Myocyte (in vitro differentiated cells): ENCODE measurements around the gene ZSWIM7. TPM values are rescaled to one million over a fixed set of nuclear protein-coding genes. Genes with fewer than 3 reads are reported as not detected.
"Not testable (repeated sequence)": the region's sequence is repeated elsewhere in the genome, so short reads cannot be mapped to it uniquely, and the experiment has no call there.

ENCODE experiments used
- DNase-seq: peaks from one replicate; pipeline ENCODE4 v3.0.0-alpha.2; 2012; ENCODE audit warnings: low read depth
- total RNA-seq: library from RNA; depleted of rRNA; stranded (reverse); fragments of >200 nt; gene quantifications from 2 replicates; pipeline ENCODE4 v1.2.3, GENCODE V29; 2014

ZSWIM7 gene
- total RNA-seq, 1 donor from 2014 or later, result 35.7 TPM

DNA sequence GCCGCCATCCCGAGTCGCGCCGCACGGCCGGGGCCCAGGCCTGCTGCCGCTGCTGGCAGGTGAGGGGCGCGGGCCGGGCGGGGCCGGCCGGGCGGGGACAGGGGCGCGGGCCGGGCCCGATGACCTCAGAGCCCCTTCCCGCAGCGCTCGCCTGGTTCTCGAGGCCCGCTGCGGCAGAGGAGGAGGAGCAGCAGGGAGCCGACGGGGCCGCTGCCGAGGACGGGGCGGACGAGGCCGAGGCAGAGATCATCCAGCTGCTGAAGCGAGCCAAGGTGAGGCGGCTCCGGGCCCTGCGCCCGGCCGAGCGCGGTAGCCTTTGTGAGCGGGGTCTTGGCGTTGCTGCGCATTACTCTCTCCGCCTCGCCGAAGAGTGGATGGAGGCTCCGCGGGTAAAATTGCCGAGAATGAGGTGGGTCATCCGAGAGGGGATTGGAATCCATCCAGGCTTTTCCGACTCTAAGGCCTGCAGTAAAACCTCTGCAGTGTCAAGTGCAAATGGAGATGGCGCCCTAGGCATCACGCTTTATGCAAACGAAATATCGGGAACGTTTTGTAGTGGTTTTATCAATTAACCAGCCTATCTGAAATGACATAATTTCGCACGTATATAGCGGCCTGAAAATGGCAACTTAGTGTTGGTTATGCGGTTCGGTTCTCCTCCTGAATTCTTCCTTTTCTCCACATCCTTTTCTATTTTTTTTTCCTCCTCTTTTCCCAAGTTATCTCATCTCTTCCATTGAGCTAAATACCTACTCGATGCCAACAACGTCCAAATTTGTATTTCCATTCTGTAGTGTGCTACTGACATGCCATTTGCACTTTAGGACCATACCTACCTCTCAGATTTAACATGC lies 697 bp upstream of the ZSWIM7 start:
- DNase-seq, result peak; percentile 49

DNA sequence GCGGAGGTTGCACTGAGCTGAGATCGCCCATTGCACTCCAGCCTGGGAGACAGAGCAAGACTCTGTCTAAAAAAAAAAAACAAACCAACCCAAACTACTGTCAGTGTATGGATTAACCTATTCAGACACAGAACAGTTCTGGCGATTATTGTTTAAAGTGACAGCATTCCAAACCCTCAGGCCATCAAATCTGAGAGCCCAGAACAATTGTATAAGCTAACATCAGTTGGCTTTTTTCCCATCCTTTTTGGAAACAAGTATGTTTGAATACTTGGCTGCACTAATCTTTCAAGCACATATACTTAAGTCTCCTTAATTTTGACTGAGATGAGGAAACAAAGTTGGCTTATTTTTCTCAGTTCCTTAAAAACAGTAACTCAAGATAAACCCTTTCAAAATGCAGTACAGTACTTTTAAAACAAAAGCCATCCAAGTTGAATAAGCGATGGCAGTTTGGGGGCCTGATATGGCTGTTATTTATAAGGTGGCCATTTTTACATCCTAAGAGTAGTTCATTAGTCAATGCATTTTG lies 1.4 kb downstream of the ZSWIM7 start:
- DNase-seq, result no peak

DNA sequence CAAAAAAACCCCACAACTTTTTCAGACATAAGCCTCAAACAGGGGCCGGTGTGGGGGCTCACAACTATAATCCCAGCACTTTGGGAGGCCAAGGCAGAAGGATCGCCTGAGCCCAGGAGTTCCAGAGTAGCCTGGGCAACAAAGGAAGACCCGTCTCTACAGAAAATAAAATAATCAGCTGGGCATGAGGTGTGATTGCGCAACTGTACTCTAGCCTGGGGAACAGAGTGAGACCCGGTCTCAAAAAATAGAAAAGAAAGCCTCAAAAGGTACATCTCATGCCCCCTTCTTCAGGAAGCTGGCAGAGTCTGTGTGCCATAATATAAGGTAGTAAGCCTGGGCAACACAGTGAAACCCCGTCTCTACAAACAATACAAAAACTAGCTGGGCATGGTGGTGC lies 3.2 kb downstream of the ZSWIM7 start:
- no peak for DNase-seq

DNA sequence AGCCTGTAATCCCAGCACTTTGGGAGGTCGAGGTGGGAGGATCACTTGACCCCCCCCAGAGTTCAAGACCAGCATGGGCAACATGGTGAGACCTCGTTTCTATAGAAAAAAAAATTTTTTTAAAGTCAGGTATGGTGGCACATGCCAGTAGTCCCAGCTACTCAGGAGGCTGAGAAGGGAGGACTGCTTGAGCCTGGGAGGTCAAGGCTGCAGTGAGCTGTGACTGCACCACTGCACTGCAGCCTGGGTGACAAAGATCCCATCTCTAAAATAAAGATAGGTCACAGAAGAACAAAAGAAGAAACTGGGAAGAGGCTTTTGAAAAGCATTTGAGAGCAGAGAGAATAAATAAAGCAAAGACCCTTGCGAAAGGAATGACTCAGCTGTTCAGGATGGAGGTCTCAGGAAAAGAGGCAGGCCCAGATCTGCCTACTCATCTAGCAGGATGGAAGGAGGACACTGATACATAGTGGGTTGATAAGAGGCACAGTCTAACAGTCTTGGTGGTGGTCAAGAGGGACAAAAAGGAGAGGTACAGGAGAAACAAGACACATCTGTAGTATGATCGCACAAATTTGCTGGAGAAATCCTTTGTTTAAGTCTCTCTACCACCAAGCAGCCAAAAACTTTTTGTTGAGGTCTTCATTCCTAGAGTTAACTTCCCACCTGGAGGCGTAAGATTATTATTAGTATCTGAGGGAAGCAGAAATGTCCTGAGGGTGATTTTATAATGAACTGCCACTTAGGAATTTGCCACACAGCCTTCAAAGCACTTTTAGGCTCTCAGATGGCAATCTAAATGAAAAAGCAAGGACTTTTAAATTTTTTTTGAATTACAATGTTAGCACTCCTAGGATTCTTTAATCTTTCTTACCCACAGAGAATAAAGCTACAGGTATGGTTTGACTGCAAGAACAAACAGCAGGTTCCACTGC lies 17.6 kb downstream of the ZSWIM7 start:
- DNase-seq, result no peak

DNA sequence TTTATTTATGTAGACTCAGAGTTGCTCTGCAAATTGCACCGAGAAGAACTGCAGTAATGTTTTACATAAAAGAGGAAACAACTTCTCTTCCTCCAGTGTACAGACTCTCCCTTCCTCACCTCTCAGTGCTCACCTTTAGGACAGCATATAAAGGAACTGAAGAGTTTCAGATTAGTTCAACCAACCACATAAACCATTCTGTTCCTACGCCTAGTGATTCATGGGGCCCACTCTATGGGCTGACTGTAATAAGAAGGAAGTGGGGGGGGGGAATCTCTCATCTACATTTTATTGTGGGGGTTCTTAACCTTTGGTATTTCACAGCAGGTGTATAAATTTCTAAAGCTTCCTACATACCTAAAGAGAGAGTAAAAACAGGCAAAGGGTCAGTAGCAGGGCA lies 18.3 kb downstream of the ZSWIM7 start:
- DNase-seq, result no peak

DNA sequence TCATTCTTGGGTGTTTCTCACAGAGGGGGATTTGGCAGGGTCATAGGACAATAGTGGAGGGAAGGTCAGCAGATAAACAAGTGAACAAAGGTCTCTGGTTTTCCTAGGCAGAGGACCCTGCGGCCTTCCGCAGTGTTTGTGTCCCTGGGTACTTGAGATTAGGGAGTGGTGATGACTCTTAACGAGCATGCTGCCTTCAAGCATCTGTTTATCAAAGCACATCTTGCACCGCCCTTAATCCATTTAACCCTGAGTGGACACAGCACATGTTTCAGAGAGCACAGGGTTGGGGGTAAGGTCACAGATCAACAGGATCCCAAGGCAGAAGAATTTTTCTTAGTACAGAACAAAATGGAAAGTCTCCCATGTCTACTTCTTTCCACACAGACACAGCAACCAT lies 20.5 kb downstream of the ZSWIM7 start:
- DNase-seq, result not testable (repeated sequence)

DNA sequence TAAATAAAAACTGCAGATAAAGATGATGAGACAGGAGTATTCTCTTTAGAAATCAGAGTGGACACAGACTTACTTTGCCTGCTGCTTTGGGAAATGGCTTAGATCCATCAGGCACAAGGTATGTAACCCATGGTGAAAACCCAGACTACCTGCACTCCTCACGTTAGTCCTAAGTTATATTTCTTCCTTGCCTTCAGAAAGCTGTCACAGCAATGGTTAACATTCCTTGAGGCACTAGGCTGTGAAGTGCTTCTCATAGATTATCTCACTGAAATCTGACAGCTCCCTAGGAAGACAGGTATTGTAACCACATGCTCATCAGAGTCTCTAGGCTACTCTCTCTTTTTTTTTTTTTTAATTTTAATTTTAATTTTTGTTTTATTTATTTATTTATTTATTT lies 20.9 kb downstream of the ZSWIM7 start:
- no peak for DNase-seq

DNA sequence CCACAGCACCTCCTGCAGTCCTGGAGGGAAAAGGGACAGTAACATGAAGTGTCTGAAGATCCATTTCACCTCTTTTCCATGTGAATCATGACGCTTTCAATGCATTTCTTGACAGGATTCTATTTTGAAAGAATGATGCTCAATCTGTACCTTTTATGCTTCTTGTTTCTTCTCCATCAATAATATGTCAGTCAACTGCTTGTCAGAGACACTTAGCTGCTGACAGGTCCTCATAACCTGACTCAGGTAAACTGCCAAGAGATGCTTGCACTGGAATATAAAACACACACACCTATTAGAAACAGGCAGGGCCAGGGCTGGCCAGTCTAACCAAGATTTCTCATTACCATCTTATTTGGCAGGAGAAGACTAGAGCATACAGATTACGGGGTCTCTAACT lies 21.6 kb downstream of the ZSWIM7 start:
- no peak for DNase-seq

DNA sequence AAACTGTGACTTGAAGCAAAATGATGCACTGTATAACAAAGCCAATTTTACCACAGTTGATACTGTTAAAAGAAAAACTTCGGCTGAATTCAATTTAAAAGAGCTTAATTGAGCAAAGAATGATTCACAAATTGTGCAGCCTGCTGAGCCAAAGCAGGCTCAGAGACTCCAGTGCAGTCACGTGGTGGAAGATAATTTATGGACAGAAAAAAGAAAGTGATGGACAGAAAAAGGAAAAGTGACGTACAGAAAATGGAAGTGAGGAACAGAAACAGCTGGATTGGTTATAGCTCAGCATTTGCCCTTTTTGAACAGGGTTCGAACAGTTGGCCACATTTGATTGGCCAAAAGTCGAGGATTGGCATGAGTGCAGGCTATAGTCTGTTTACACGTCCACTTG lies 25.7 kb downstream of the ZSWIM7 start:
- no peak for DNase-seq

DNA sequence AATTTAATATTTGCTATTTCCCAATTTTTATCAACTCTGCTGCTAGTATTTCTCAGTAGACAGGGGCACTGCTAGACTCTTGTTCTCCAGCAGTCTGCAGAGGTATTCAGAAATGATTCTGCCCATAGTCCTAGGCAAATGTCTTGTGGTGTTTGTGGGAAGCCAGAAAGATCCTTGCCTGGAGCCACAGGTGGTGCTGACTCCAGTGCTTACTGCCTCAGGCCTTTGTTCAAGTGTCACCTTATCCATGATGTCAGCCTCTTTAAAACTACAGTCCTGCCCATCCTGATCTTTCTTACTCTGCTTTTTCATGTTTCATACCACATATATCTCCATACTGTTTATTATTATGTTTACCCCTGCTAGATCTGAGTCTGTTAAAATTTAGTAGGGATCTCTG lies 26.5 kb downstream of the ZSWIM7 start:
- peak; percentile 85 for DNase-seq

DNA sequence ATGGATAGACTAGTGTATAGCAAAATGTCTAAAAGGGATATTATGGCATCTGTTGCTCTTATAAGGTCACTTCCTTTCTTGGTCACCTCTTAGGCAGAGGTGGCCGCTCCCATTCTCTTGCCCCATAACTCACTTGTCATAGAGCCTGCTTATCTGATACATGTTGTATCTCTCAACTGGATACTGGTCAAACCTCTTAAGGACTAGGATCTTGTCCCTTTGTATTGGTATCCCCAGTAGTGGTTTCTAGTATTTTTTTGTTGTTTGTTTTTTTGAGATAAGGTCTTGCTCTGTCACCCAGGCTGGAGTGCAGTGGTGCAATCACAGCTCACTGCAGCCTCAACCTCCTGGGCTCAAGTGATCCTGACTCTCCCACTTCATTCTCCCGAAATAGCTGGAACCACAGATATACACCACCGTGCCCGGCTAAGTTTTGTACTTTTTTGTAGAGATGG lies 27.0 kb downstream of the ZSWIM7 start:
- no peak for DNase-seq

DNA sequence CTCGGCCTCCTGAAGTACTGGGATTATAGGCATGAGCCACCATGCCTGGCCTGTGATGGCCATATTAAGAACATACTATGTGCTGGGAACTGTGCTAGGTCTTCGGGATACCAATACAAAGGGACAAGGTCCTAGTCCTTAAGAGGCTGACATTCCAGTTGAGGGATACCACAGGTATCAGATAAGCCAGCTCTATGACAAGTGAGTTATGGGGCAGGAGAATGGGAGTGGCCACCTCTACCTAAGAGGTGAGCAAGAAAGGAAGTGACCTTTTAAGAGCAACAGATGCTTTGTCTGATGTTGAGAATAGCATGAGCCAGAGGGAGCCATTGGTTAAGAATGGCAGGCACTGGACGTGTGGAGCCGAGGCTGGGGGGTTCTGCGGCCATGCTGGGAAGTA lies 27.6 kb downstream of the ZSWIM7 start:
- DNase-seq, result no peak

DNA sequence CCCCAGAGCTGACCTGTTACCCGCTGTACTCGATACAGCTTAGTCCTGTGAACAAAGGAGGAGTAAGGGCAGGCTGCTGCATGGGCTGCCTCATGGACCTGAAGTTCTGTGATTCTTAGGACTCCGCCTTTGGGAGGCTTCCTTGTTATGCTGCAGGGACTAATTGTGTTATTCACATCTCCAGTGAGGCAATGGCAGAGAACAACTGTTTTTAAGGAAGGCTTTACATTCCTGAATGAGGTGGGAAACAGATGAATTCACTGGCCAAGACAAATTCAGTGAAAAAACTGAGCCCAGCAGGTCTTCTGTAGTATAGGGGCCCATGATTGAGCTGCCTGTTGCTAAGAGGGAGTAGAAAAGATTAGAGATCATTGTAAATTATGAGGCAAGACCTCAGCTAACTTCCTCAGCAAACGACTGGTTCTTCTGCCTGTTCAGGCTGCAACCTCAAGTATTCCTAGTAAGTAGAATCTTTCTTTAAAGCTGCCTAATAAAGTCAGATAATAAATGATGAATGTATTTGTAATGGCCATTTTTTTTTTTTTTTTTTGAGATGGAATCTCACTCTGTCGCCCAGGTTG lies 28.3 kb downstream of the ZSWIM7 start:
- no peak for DNase-seq

DNA sequence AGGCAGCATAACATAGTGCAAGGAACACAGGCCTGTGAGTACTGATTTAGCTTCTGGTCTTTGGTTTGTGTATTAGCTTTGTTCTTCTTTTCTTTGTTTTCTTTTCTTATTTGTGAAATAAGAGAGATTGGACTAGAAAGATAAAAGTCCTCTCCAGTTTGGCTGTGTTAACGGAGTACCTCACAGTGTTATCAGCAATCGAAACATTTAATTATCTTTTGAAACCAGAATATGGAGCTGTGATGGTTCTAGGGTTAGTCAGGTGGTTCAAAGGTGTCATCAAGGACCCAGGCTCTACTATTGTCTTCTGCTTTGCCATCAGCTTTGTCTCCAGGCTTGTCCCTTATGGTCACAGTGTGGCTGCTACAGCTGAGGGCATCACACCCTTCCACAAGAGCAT lies 29.0 kb downstream of the ZSWIM7 start:
- no peak for DNase-seq

DNA sequence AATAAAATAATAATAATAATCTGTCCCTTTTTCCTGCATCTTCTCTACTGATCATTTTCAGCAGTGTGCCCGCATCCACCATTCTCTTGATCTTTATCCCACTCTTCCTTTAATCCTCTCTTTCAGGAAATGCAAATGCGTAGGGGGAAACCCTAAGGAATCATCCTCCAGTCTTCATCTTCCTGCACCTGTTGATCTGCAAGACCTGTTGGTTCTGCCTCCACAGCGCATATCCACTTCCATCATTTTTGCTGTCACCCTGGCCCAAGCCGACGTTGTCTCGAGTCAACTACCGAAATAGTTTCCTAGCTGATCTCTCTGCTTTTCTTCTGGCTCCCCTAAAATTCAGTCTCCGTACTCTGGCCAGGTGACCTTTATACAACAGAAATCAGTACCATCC lies 30.0 kb downstream of the ZSWIM7 start:
- DNase-seq, result no peak

DNA sequence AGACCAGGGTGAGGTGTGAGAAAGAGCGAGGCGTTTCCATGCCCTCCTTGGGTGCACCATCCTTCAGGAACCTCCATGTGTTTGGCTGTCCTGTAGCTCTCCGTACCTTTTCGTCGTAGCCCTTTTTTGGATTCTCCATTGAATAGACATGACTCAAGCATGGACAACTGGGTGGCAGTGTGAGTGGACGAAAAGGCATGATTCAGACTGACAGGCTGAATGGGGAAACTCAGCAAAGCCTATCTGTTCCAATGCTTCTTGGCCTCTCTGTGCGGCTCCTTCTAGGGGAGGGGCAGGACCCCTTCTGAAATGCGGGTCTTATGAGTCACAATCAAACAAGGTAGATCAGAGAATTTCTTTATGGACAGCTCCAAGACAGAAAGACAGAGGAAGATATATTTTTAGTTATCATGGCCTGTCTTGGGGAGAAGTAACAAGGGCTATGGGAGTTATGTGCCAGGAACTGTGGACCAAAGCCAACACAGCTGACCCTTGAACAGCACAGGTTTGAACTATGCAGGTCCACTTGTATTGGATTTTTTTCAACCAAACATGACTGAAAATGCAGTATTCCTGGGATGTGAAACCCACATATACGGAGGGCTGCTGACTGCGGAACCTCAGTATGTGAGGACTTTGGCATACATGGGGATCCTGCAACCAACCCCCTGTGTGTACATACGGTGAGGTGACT lies 31.7 kb downstream of the ZSWIM7 start:
- DNase-seq, result no peak

DNA sequence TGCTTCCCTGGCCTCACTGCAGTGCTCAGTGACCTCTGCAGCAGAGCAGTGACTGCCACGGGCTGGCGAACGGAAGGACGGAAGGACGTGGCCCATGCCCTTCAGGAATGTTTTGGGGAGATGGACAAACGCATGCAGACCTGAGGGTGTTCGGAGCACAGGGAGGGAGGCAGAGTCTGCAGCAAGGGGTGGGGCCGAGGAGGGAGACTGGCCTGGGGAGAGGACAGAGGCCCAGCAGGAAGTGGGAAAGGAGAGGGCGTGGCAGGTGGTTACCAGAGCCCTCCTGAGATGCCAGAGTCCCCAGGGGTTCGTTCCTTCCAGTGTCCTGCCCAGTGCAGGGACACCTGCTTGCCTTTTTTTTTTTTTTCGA lies 32.6 kb downstream of the ZSWIM7 start:
- no peak for DNase-seq

DNA sequence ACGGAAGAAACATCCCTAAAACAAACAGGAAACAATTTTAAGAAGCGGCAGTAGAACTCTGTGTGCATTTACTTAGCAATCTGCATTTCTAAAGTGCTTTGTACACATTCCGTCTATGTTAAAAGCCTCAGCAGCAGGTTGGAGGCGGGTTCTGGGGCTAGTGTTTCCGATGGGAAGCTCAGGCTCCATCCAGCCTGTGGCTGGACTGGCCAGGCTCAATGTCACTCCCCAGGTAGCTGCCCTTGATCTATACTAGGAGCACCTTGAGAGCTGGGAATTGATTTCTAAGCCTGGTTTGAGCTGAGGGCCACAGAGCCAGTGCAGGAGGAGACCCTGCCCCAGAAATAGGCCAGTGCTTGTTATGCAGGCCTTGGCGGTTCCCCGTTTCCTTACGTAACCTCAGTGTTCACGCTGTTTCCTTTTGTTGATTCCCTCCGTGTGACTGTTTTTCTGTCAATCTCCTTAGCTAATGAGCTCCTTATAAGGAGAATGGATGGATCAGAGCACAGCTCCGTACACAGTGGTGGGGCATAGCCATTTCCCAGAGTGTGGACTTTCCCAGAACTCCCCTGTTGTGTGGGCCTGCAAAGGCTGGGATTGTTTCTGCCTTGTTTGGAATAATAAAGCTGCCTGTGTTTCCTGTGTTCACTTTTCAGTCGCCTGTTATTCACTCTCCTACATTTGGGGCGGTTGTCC lies 33.2 kb downstream of the ZSWIM7 start:
- no peak for DNase-seq

DNA sequence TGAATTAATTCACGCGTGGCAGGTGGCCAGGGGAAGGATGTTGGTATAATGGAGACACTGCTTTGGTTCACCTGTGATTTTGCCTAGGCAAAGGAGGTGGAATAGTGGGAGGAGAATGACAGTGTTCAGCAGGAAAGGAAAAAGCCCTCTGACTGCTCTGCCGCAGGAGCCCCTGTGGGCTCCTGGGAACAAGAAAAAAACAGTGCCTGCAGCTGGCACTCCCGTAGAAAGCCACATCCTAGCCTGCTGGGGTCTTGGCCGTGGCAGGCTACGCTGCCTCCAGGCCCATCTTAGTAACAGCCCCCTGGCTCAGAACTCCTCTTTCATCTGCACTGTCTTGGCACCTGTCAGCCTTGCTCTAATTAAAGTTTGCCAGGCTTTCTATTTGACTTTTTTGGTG lies 34.0 kb downstream of the ZSWIM7 start:
- DNase-seq, result peak; percentile 24

DNA sequence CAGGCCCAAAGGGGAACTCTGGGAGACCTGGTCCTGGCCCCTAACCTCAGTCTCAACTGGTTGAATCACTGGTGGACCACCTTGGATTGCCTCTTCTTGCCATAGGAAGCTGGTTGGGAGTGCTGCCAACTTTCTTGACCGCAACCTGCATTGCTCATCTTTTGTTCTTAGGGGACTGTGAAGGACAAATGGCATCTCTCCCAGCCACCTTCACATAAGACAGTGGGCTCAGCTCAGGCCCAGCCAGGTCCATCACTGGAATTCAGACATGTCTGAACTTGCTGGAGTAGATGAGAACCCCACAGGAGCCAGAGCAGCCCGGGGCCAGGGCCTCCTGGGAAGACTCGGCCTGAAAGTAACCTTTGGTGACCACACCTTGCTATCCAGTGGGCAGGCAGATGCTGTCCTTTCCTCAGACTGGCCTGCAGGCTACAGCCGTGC lies 35.8 kb downstream of the ZSWIM7 start:
- peak; percentile 24 for DNase-seq
